Endothelial cell of umbilical vein (primary cell): Measurements from ENCODE around the gene AKNA. TPM values are rescaled to one million over a fixed set of nuclear protein-coding genes. Genes with fewer than 3 reads are reported as not detected.

Experiments used
- BruUV-seq: library from RNA; stranded (reverse); fragments of 400-500 nt; replicated peaks from 2 replicates; lab custom pipeline; 2021; lab: Mats Ljungman, UMichigan
- CTCF ChIA-PET: fragments of 300-600, 350-600 bp; sonication (Branson Sonifier 250); formaldehyde crosslinking; loops from one replicate; lab custom pipeline; 2021; ENCODE audit warnings: antibody characterized with exemption, inconsistent platforms; lab: Charles Lee
- POLR2A ChIA-PET: fragments of 300-600, 350-600 bp; sonication (Branson Sonifier 250); formaldehyde crosslinking; loops from one replicate; lab custom pipeline; 2021; ENCODE audit warnings: antibody characterized with exemption, inconsistent platforms; lab: Charles Lee
- DNase-seq: peaks from one replicate; pipeline ENCODE4 v3.0.0-alpha.2; 2011; ENCODE audit warnings: low read depth, low spot score
- FAIRE-seq: peaks from 2 replicates; lab custom pipeline; 2011; peaks lifted over from hg19 to GRCh38; lab: Jason Lieb, UNC
- H2AFZ ChIP-seq: 2 replicates; pipeline ENCODE4 v1.6.0; 2012; ENCODE audit warnings: low read depth, low read length, control low read depth, inconsistent platforms
- H3K27ac ChIP-seq: 2 replicates; pipeline ENCODE4 v1.5.1; 2011; ENCODE audit warnings: low read depth, mild to moderate bottlenecking, control low read depth, low read length, moderate library complexity; ENCODE audit not compliant: insufficient read depth
- H3K27me3 ChIP-seq, 2 experiments: 2 replicates each; pipeline versions ENCODE4 v1.6.0 to v1.6.1; 2011; ENCODE audit warnings: low read length in 2 of 2, mixed read lengths in 1 of 2; ENCODE audit not compliant: control insufficient read depth in 2 of 2, insufficient read depth in 2 of 2
- H3K36me3 ChIP-seq, 2 experiments: 2 replicates in 1 of 2; 3 replicates in 1 of 2; pipeline ENCODE4 v1.5.1; 2011; ENCODE audit warnings: low read length in 2 of 2, mild to moderate bottlenecking in 1 of 2, moderate library complexity in 1 of 2; ENCODE audit not compliant: control insufficient read depth in 2 of 2, insufficient read depth in 2 of 2; ENCODE audit errors: extremely low read depth in 1 of 2
- H3K4me1 ChIP-seq: 3 replicates; pipeline ENCODE4 v1.5.1; 2011; ENCODE audit warnings: mild to moderate bottlenecking, low read length; ENCODE audit not compliant: control insufficient read depth, insufficient read depth; ENCODE audit errors: extremely low read depth
- H3K4me2 ChIP-seq: 2 replicates; pipeline ENCODE4 v1.6.1; 2011; ENCODE audit warnings: low read length, control low read depth, mixed read lengths; ENCODE audit not compliant: insufficient read depth
- H3K4me3 ChIP-seq, 3 experiments: fragments of 200-600 bp in 1 of 3; sonication (generic), shearing (Covaris generic) in 1 of 3; replicated peaks in 1 of 3; 2 replicates each; pipeline ENCODE4 v1.5.1; 2011 to 2016; ENCODE audit warnings: control low read depth in 3 of 3, low read length in 3 of 3, mild to moderate bottlenecking in 2 of 3, inconsistent platforms in 1 of 3, low read depth in 1 of 3, moderate library complexity in 1 of 3; ENCODE audit not compliant: insufficient read depth in 1 of 3
- H3K79me2 ChIP-seq: 2 replicates; pipeline ENCODE4 v1.6.0; 2012; ENCODE audit warnings: low read length, inconsistent platforms; ENCODE audit not compliant: control insufficient read depth, insufficient read depth
- H3K9ac ChIP-seq: replicated peaks from 2 replicates; pipeline ENCODE3; 2011; ENCODE audit warnings: low read length, control low read depth; ENCODE audit not compliant: insufficient read depth; ENCODE audit errors: extremely low read depth
- H3K9me1 ChIP-seq: replicated peaks from 3 replicates; pipeline ENCODE4 v1.6.0; 2011; ENCODE audit warnings: mild to moderate bottlenecking, low read length; ENCODE audit not compliant: control insufficient read depth, insufficient read depth; ENCODE audit errors: extremely low read depth
- H3K9me3 ChIP-seq: replicated peaks from 2 replicates; pipeline ENCODE4 v1.5.1; 2012; ENCODE audit warnings: low read length, inconsistent platforms; ENCODE audit not compliant: control insufficient read depth, insufficient read depth
- H4K20me1 ChIP-seq: replicated peaks from 2 replicates; pipeline ENCODE3; 2011; ENCODE audit warnings: mild to moderate bottlenecking, low read length; ENCODE audit not compliant: control insufficient read depth, insufficient read depth; ENCODE audit errors: extremely low read depth
- CTCF ChIP-seq, 2 donors: IDR thresholded peaks; 1 replicate in 1 of 2; 2 replicates in 1 of 2; pipeline ENCODE4 v1.5.1; 2011; ENCODE audit warnings: low read length in 2 of 2, mild to moderate bottlenecking in 2 of 2, moderate library complexity in 2 of 2, control low read depth in 1 of 2, inconsistent platforms in 1 of 2, low read depth in 1 of 2; ENCODE audit not compliant: insufficient read depth in 1 of 2; ENCODE audit errors: extremely low read depth in 1 of 2
- EZH2 ChIP-seq: IDR thresholded peaks from 2 replicates; pipeline ENCODE4 v1.6.1; 2012; ENCODE audit warnings: borderline replicate concordance, low read depth, mild to moderate bottlenecking, moderate library complexity, low read length, inconsistent platforms; ENCODE audit not compliant: severe bottlenecking
- FOS ChIP-seq: IDR thresholded peaks from 2 replicates; pipeline ENCODE4 v1.6.1; 2011; ENCODE audit warnings: mild to moderate bottlenecking, low read length, moderate library complexity, borderline replicate concordance; ENCODE audit not compliant: insufficient read depth
- GATA2 ChIP-seq: IDR thresholded peaks from 2 replicates; pipeline ENCODE4 v1.7.0; 2011; ENCODE audit warnings: low read depth, mild to moderate bottlenecking, moderate library complexity, mixed read lengths, low read length; ENCODE audit not compliant: insufficient read length, insufficient read depth
- JUN ChIP-seq: IDR thresholded peaks from 2 replicates; pipeline ENCODE4 v1.6.1; 2011; ENCODE audit warnings: borderline replicate concordance, low read depth; ENCODE audit not compliant: insufficient read length, insufficient read depth
- MAX ChIP-seq: IDR thresholded peaks from 2 replicates; pipeline ENCODE4 v1.6.1; 2011; ENCODE audit not compliant: insufficient read depth, insufficient read length
- MYC ChIP-seq: IDR thresholded peaks from one replicate; pipeline ENCODE4 v1.6.1; 2011; ENCODE audit warnings: mild to moderate bottlenecking, low read depth, low read length
- POLR2A ChIP-seq: IDR thresholded peaks from 2 replicates; pipeline ENCODE4 v1.6.1; 2012; ENCODE audit warnings: low read depth, mild to moderate bottlenecking, control low read depth, low read length
- POLR2AphosphoS5 ChIP-seq: IDR thresholded peaks from 2 replicates; pipeline ENCODE4 v1.6.1; 2012; ENCODE audit warnings: low read depth, mild to moderate bottlenecking, control low read depth, low read length, moderate library complexity; ENCODE audit not compliant: insufficient read depth
- dilution Hi-C: fragments of 300-500 bp; cut with MboI; formaldehyde crosslinking; loops from one replicate; pipeline ENCODE4 v1.15.0; 2019; ENCODE audit warnings: low sequenced_read_pairs; ENCODE audit not compliant: extremely low pct_ligation_motif_present
- intact Hi-C: fragments of 100-400 bp; cut with micrococcal nuclease; formaldehyde crosslinking; loops from one replicate; pipeline ENCODE4 v1.10.0; 2022
- polyA plus RNA-seq, 4 experiments: library from polyadenylated mRNA; depleted of rRNA in 3 of 4; stranded (reverse) in 3 of 4; unstranded in 1 of 4; fragments of >200 nt; gene quantifications; 2 replicates each; pipeline versions ENCODE4 v1.2.1 to v1.2.3, GENCODE V29; 2011 to 2012; ENCODE audit warnings: missing spikeins in 1 of 4
- total RNA-seq: library from RNA; stranded (reverse); gene quantifications from 2 replicates; pipeline ENCODE4 v1.2.3, GENCODE V29; 2021

The AKNA gene
- total and polyA plus RNA-seq, 2 donors (not counting 3 experiments of a cell fraction or from before 2014, with no cell fraction given) = 11.3 to 22.4 TPM

GRCh38 chr9:114347675-114348074, 40.1 kb downstream of the AKNA start:
- BruUV-seq = no TSS peak
- no peak for DNase-seq
- intact Hi-C loops = no loop called here

More at GRCh38 chr9:114347675-114348074, 40.1 kb downstream of the AKNA start:
- Histone ChIP-seq H3K36me3 (peaks cover 8 to 41% of the 10 kb centered on the region in 2 experiments), H3K27me3 (no peaks in the 10 kb centered on the region), H3K9me3 (no peaks in the 10 kb centered on the region), H3K27ac (no peak overlapping the region), H3K9ac (no peak overlapping the region), H3K4me1 (no peaks in the 10 kb centered on the region), H3K4me3 (no peak overlapping the region), H3K9me1 (no peaks in the 10 kb centered on the region), H4K20me1 (no peaks in the 10 kb centered on the region), H3K4me2 (no peak overlapping the region), H2AFZ (no peak overlapping the region), H3K79me2 (no peaks in the 10 kb centered on the region)
- POLR2A ChIA-PET = no interaction called here
- dilution Hi-C loops = no loop called here
- TF ChIP-seq FOS = no peak
- TF ChIP-seq GATA2 = no peak
- TF ChIP-seq POLR2AphosphoS5 = no peak
- no peak for TF ChIP-seq JUN
- no peak for TF ChIP-seq CTCF (IDR thresholded peaks at IDR 0.05; ENCODE audit: extremely low read depth in 1 of 2, insufficient read depth in 1 of 2, low read depth in 1 of 2, low read length in 2 of 2)
- TF ChIP-seq EZH2 = no peak
- no peak for TF ChIP-seq MAX
- no peak for TF ChIP-seq MYC
- TF ChIP-seq POLR2A = no peak
- CTCF ChIA-PET = no interaction called here
- no peak for FAIRE-seq
